Measurements from ENCODE around the gene PTX3. TPM values are rescaled to one million over a fixed set of nuclear protein-coding genes. Genes with fewer than 3 reads are reported as not detected.

The PTX3 gene
- 0.93 to 1.3 TPM (median 1.1 TPM) in 5 replicates for total RNA-seq (2022; extraction: Qiagen RNA extraction)

DNA sequence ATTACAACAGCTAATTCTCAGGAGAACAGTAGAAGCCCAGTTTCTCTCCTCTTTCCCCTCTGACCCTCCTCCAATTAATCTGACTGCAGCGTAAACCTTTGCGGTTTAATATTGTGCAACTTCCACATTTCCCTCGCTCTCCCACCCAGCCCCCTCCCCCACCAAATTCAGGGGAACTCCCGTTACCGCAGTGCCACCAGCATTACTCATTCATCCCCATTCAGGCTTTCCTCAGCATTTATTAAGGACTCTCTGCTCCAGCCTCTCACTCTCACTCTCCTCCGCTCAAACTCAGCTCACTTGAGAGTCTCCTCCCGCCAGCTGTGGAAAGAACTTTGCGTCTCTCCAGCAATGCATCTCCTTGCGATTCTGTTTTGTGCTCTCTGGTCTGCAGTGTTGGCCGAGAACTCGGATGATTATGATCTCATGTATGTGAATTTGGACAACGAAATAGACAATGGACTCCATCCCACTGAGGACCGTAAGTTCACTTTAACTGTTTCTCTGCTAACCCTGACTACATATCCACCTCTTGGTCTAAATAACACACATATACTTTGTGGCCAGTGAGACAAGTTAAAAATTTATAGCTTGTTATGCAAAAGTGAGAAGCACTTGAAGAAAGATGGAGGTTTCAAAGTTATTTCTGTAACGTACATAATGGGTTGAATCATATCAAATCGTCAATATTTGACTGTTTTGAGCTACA, at the start of gene PTX3:
PTX3 (plus strand) TSS at position 268 of the 709 bp plus-strand sequence; CDS start at position 352, 84 bp downstream.

Other genes starting within 250 kb of the PTX3 start
- gene VEPH1, start 66.6 kb downstream of the PTX3 start, total RNA-seq (2022; extraction: Qiagen RNA extraction), result 0.30 to 0.91 TPM (median 0.45 TPM) in 5 replicates